DOHH2 (cell line): ENCODE data around the gene PHACTR2.

Source experiments
- H3F3A ChIP-seq: fragments of 200-600 bp; sonication (generic), shearing (Covaris generic); 2 replicates; pipeline ENCODE4 v1.6.0; 2016; ENCODE audit warnings: antibody characterized with exemption, mild to moderate bottlenecking; ENCODE audit not compliant: control insufficient read depth, insufficient read depth
- H3K27ac ChIP-seq: fragments of 200-600 bp; sonication (generic); 2 replicates; pipeline ENCODE4 v1.5.1; 2014; ENCODE audit warnings: low read depth, mild to moderate bottlenecking, low read length, moderate library complexity
- H3K27me3 ChIP-seq: fragments of 200-600 bp; sonication (generic); 2 replicates; pipeline ENCODE4 v1.6.1; 2014; ENCODE audit warnings: mild to moderate bottlenecking, low read length, mixed read lengths; ENCODE audit not compliant: control insufficient read depth
- H3K36me3 ChIP-seq: fragments of 200-600 bp; sonication (generic); 2 replicates; pipeline ENCODE4 v1.6.1; 2014; ENCODE audit warnings: mild to moderate bottlenecking, low read length, moderate library complexity, mixed read lengths; ENCODE audit not compliant: control insufficient read depth
- H3K4me1 ChIP-seq: fragments of 200-600 bp; sonication (generic); 2 replicates; pipeline ENCODE4 v1.6.1; 2014; ENCODE audit warnings: mild to moderate bottlenecking, low read length, mixed read lengths; ENCODE audit not compliant: control insufficient read depth
- H3K4me2 ChIP-seq: fragments of 200-600 bp; sonication (generic); 2 replicates; pipeline ENCODE4 v1.6.0; 2014; ENCODE audit warnings: mild to moderate bottlenecking, low read length, moderate library complexity
- H3K4me3 ChIP-seq: fragments of 200-600 bp; sonication (generic); 2 replicates; pipeline ENCODE4 v1.5.1; 2014; ENCODE audit warnings: mild to moderate bottlenecking, low read length, mixed read lengths
- H3K79me2 ChIP-seq: fragments of 200-600 bp; sonication (generic); 2 replicates; pipeline ENCODE4 v1.6.1; 2014; ENCODE audit warnings: mild to moderate bottlenecking, low read length, mixed read lengths; ENCODE audit not compliant: control insufficient read depth
- H3K9me2 ChIP-seq: fragments of 200-600 bp; sonication (generic); replicated peaks from 2 replicates; pipeline ENCODE4 v1.6.1; 2014; ENCODE audit warnings: mild to moderate bottlenecking, low read length, mixed read lengths; ENCODE audit not compliant: control insufficient read depth
- H3K9me3 ChIP-seq: fragments of 200-600 bp; sonication (generic); 2 replicates; pipeline ENCODE4 v1.6.1; 2014; ENCODE audit warnings: antibody characterized with exemption, low read length, mixed read lengths; ENCODE audit not compliant: control insufficient read depth, insufficient read depth
- H4K20me1 ChIP-seq: fragments of 200-600 bp; sonication (generic); 2 replicates; pipeline ENCODE4 v1.6.0; 2014; ENCODE audit warnings: low read depth, mild to moderate bottlenecking, antibody characterized with exemption, low read length, moderate library complexity; ENCODE audit not compliant: control insufficient read depth, insufficient read depth
- EZH2phosphoT487 ChIP-seq: fragments of 200-600 bp; sonication (generic); IDR thresholded peaks from 2 replicates; pipeline ENCODE4 v1.6.1; 2017; ENCODE audit warnings: borderline replicate concordance, mild to moderate bottlenecking, antibody characterized with exemption, low read length, moderate library complexity, mixed read lengths
- TF ChIP-seq, protein P1 (sequence below): fragments of 200-600 bp; sonication (generic); IDR thresholded peaks from one replicate; pipeline ENCODE4 v1.5.1; 2014; ENCODE audit warnings: antibody characterized with exemption, mild to moderate bottlenecking, low read depth, low read length; ENCODE audit not compliant: poor library complexity, severe bottlenecking

Gene PHACTR2

DNA sequence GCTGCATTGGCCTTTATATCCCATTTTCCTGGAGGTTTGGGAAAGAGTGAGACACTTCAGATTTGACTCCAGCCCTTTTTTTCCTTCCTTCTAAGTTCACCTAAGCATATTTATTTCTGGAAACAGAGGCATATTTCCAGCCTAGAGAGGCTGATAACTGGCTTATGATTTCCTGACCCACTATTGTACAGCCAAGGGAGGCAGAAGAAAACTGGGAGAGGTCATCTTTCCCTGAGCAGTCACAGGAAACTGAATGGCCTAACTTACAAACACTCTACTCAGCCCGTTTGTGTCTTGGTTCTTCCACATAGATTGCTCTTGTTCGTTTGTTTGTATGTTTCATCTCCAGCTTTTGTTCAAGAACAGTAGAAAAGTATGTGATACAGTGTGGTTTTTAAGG lies 101.2 kb downstream of the PHACTR2 start:
- Histone ChIP-seq H3K9me3 (no peaks in the 10 kb centered on the region), H3K4me2 (no peak overlapping the region)

DNA sequence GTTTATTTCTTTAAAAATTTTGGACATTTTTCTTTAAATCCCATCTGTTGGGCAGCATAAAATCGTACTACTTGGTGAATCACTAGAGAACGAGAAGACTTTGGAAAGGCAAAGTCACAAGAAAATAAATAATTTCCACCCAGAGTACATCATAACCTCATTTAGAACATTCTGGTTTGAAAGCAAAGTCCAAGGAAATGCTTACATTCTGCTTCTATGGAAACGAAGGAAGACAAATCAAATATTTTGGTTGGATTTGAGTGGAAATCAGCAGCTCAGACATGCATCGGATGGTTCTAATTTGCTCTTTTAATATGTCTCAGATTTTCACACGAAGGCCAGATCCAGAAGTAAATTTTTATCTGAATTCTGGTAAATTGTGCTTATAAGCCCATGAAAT lies 104.7 kb downstream of the PHACTR2 start:
- H4K20me1 ChIP-seq = no peaks in the 10 kb centered on the region
- H3K79me2 ChIP-seq = no peaks in the 10 kb centered on the region
- TF ChIP-seq, protein P1, sequence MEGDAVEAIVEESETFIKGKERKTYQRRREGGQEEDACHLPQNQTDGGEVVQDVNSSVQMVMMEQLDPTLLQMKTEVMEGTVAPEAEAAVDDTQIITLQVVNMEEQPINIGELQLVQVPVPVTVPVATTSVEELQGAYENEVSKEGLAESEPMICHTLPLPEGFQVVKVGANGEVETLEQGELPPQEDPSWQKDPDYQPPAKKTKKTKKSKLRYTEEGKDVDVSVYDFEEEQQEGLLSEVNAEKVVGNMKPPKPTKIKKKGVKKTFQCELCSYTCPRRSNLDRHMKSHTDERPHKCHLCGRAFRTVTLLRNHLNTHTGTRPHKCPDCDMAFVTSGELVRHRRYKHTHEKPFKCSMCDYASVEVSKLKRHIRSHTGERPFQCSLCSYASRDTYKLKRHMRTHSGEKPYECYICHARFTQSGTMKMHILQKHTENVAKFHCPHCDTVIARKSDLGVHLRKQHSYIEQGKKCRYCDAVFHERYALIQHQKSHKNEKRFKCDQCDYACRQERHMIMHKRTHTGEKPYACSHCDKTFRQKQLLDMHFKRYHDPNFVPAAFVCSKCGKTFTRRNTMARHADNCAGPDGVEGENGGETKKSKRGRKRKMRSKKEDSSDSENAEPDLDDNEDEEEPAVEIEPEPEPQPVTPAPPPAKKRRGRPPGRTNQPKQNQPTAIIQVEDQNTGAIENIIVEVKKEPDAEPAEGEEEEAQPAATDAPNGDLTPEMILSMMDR = no peak
- no peak for TF ChIP-seq EZH2phosphoT487
- H3K9me3 ChIP-seq = no peaks in the 10 kb centered on the region; the same call in 1 of the 2 replicates
- no peaks in the 10 kb centered on the region for H3K36me3 ChIP-seq
- no peaks in the 10 kb centered on the region for H3F3A ChIP-seq
- H3K9me2 ChIP-seq = no peaks in the 10 kb centered on the region
- no peak overlapping the region for H3K4me3 ChIP-seq
- no peaks in the 10 kb centered on the region for H3K27me3 ChIP-seq
- no peak overlapping the region for H3K4me2 ChIP-seq
- H3K4me1 ChIP-seq = no peaks in the 10 kb centered on the region
- H3K27ac ChIP-seq = no peak overlapping the region

More for the DNA sequence above, 101.2 kb downstream of the PHACTR2 start:
- Histone ChIP-seq H3K4me3 (no peak overlapping the region), H3F3A (no peaks in the 10 kb centered on the region), H3K27ac (no peak overlapping the region), H3K9me2 (no peaks in the 10 kb centered on the region), H3K4me1 (no peaks in the 10 kb centered on the region), H3K36me3 (no peaks in the 10 kb centered on the region), H4K20me1 (no peaks in the 10 kb centered on the region), H3K79me2 (no peaks in the 10 kb centered on the region), H3K27me3 (no peaks in the 10 kb centered on the region)
- TF ChIP-seq, protein P1 = no peak
- TF ChIP-seq EZH2phosphoT487 = no peak

DNA sequence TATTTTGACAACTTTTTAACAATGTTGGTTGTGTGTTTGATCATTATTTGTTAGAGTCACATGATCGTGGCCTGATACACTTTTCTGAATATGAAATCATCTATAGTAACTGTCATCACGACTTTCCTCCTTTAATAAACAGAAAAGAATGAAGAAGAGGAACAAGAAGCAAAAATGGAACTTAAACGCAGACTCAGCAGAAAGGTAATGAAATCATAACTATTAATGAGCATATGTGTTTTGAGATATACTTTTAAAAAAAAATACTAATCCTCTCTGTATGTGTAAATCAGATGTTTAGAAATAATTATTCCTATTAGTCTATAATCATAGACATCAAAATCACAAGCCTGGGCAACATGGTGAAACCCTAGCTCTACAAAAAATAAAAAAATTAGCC lies 105.3 kb downstream of the PHACTR2 start:
- Histone ChIP-seq H3F3A (no peaks in the 10 kb centered on the region), H3K27me3 (no peaks in the 10 kb centered on the region), H3K4me1 (no peaks in the 10 kb centered on the region), H3K36me3 (no peaks in the 10 kb centered on the region), H4K20me1 (no peaks in the 10 kb centered on the region), H3K4me2 (no peak overlapping the region), H3K79me2 (no peaks in the 10 kb centered on the region), H3K27ac (no peak overlapping the region), H3K4me3 (no peak overlapping the region), H3K9me2 (no peaks in the 10 kb centered on the region), H3K9me3 (no peaks in the 10 kb centered on the region; the same call in 1 of the 2 replicates)
- TF ChIP-seq, protein P1 = no peak
- TF ChIP-seq EZH2phosphoT487 = no peak
